ENCODE results near the gene FAIM2. TPM values are rescaled to one million over a fixed set of nuclear protein-coding genes. Genes with fewer than 3 reads are reported as not detected.

Gene FAIM2
- total RNA-seq, 2 donors from 2014 or later = 0.52 to 0.78 TPM

DNA sequence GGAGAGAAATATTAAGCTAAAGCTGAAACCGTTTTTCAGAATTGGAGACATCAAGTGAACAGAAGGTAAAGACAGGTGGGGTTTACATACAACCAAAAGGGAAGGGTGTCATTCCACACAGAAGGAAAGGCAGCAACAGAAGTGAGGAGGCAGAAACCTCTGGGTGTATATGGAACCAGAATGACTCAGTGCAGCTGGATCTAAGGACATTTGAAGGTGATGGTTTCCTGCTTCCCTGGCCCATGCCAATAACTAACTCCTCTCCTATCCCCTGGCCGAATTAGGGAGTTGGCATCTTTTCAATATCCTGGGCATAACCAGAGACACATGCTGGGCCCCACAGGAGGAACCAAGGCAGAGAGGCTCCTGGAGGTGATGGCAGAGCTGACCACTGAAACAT is 83.9 kb downstream of the FAIM2 start:
- Mint-ChIP-seq H3K9me3 (no peaks in the 10 kb centered on the region), H3K27ac (peak overlapping the region in 1 of 2 donors; percentile 84), H3K36me3 (peaks cover 0 to 5% of the 10 kb centered on the region in 2 donors)
- ATAC-seq = no peak
- DNase-seq (ENCODE audit: low spot score in 2 of 2) = no peak

DNA sequence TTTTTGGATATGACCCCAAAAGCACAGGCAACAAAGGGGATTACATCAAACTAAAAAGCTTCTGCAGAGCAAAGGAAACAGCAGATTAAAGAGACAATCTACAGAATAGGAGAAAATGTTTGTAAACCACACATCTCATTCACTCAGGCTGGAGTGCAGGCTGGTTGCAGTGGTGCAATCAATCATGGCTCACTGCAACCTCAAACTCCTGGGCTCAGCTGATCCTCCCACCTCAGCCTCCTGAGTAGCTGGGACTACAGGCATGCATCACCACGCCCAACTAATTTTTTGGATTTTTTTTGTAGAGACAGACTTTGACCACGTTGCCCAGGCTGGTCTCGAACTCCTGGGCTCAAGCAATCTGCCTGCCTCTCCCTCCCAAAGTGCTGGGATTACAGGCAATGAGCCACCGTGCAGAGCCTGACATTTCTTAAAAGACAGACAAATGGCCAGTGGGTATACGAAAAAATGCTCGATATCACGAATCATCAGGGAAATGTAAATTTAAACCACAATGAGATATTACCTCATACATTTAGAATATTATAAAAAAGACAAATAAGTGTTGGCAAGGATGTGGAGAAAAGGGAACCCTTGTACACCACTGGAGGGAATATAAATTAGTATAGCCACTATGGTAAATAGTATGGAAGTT is 85.3 kb downstream of the FAIM2 start:
- H3K9me3 Mint-ChIP-seq = no peaks in the 10 kb centered on the region
- H3K36me3 Mint-ChIP-seq = peaks cover 0 to 5% of the 10 kb centered on the region in 2 donors
- DNase-seq (ENCODE audit: low spot score in 2 of 2) (no peak), ATAC-seq (no peak)
- no peak overlapping the region for H3K27ac Mint-ChIP-seq

Other genes starting within 250 kb of the FAIM2 start
- gene FMNL3, start 196.5 kb downstream of the FAIM2 start, total RNA-seq = 10 to 100 TPM; 25.9 to 27.6 TPM
- 100 to 1,000 TPM; 361 to 467 TPM for gene TMBIM6, start 162.3 kb downstream of the FAIM2 start, total RNA-seq
- gene NCKAP5L, start 75.5 kb downstream of the FAIM2 start, total RNA-seq = 1 to 10 TPM; 5.5 to 7.5 TPM
- gene BCDIN3D, start 60.8 kb downstream of the FAIM2 start, total RNA-seq = 1 to 10 TPM; 2.5 to 5.4 TPM
- not detected for gene AQP2, start 46.8 kb upstream of the FAIM2 start, total RNA-seq
- gene AQP5, start 58.0 kb upstream of the FAIM2 start, total RNA-seq = not detected
- gene AQP6, start 69.0 kb upstream of the FAIM2 start, total RNA-seq = not detected
- gene RACGAP1, start 121.6 kb upstream of the FAIM2 start, total RNA-seq = 100 to 1,000 TPM; 109 to 195 TPM
- gene ASIC1, start 153.7 kb upstream of the FAIM2 start, total RNA-seq = 10 to 100 TPM in 1 of 2 donors, 1 to 10 TPM in 1; 2.8 to 11.7 TPM
- 10 to 100 TPM; 33.8 to 51.2 TPM for gene SMARCD1, start 181.4 kb upstream of the FAIM2 start, total RNA-seq
- gene GPD1, start 200.1 kb upstream of the FAIM2 start, total RNA-seq = under 1 TPM; 0.35 to 0.46 TPM
- gene COX14, start 208.3 kb upstream of the FAIM2 start, total RNA-seq = 10 to 100 TPM; 46.0 to 48.5 TPM

Data from activated naive CD4-positive, alpha-beta T cell treated with anti-CD3 and anti-CD28 coated beads, Interleukin-2, amount 50 U/mL, for 72 hours (primary cell).